PC-3 (cell line): ENCODE results near the gene KIAA1328.

Source experiments
- EZH2 ChIP-seq: fragments of 300-600 bp; sonication (generic); IDR thresholded peaks from one replicate; pipeline ENCODE4 v1.6.1; 2017; ENCODE audit warnings: antibody characterized with exemption, mild to moderate bottlenecking, low read length; ENCODE audit not compliant: unreplicated experiment
- EZH2phosphoT487 ChIP-seq: fragments of 300-600 bp; sonication (generic); IDR thresholded peaks from 2 replicates; pipeline ENCODE4 v1.6.1; 2018; ENCODE audit warnings: mild to moderate bottlenecking, antibody characterized with exemption, low read length, borderline replicate concordance
- TF ChIP-seq, protein P1 (sequence below): fragments of 300-600 bp; sonication (generic); conservative IDR thresholded peaks from 2 replicates; pipeline ENCODE4 v1.5.1; 2017; ENCODE audit warnings: antibody characterized with exemption, low read depth, mild to moderate bottlenecking, low read length

DNA sequence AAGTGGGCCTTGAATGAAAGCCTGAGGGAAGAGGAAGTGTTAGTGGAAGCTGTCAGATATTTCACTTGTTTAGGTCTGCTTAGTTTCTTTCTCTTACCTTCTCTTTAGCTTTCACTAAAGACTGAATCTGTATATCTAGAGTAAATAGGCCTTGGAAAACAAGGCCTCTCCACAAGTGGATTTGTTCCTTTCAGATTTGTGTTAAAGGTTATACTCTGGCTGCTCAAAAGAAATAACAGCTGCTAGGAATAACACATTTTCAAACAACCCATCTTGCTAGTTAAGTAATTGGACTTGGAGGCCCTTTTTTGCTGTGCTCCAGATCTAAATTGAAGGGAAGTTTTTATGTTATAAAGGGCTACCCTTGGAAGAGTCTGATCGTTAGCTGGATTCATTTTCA is 236.3 kb downstream of the KIAA1328 start:
- TF ChIP-seq, protein P1, sequence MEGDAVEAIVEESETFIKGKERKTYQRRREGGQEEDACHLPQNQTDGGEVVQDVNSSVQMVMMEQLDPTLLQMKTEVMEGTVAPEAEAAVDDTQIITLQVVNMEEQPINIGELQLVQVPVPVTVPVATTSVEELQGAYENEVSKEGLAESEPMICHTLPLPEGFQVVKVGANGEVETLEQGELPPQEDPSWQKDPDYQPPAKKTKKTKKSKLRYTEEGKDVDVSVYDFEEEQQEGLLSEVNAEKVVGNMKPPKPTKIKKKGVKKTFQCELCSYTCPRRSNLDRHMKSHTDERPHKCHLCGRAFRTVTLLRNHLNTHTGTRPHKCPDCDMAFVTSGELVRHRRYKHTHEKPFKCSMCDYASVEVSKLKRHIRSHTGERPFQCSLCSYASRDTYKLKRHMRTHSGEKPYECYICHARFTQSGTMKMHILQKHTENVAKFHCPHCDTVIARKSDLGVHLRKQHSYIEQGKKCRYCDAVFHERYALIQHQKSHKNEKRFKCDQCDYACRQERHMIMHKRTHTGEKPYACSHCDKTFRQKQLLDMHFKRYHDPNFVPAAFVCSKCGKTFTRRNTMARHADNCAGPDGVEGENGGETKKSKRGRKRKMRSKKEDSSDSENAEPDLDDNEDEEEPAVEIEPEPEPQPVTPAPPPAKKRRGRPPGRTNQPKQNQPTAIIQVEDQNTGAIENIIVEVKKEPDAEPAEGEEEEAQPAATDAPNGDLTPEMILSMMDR, result no peak
- TF ChIP-seq EZH2phosphoT487 (no peak), EZH2 (no peak)
